ENCODE results near the gene TP53TG3F. TPM values are rescaled to one million over a fixed set of nuclear protein-coding genes. Genes with fewer than 3 reads are reported as not detected.
"Not testable (repeated sequence)": the region's sequence is repeated elsewhere in the genome, so short reads cannot be mapped to it uniquely, and the experiment has no call there.

TP53TG3F gene
- total RNA-seq = not detected in 2 replicates

GRCh38 chr16:33459312-33459711, at the start of gene TP53TG3F:
Gene TP53TG3F, plus strand, starts transcription at chr16:33459612. Its CDS starts 68 bp downstream, at chr16:33459680.
- DNase-seq (ENCODE audit: low read depth, low spot score) = not testable (repeated sequence)

- DNase-seq (ENCODE audit: low read depth, low spot score) = not testable (repeated sequence)
Measured at GRCh38 chr16:33491611-33492010, 32.2 kb downstream of the TP53TG3F start.

GRCh38 chr16:33507231-33507630, 47.8 kb downstream of the TP53TG3F start:
- DNase-seq (ENCODE audit: low read depth, low spot score) = not testable (repeated sequence)

GRCh38 chr16:33509070-33509469, 49.7 kb downstream of the TP53TG3F start:
- not testable (repeated sequence) for DNase-seq (ENCODE audit: low read depth, low spot score)

GRCh38 chr16:33509906-33510305, 50.5 kb downstream of the TP53TG3F start:
- not testable (repeated sequence) for DNase-seq (ENCODE audit: low read depth, low spot score)

Other genes with a start within 250 kb of the TP53TG3F start
- not detected in 2 replicates for gene TP53TG3E, start 155.3 kb upstream of the TP53TG3F start, total RNA-seq
- not detected in 2 replicates for gene TP53TG3B, start 98.8 kb upstream of the TP53TG3F start, total RNA-seq